Activated naive CD8-positive, alpha-beta T cell treated with anti-CD3 and anti-CD28 coated beads for 36 hours (primary cell): ENCODE measurements around the gene GATB. TPM values are rescaled to one million over a fixed set of nuclear protein-coding genes. Genes with fewer than 3 reads are reported as not detected.

Source experiments
- DNase-seq: peaks from one replicate; pipeline ENCODE4 v3.0.0; 2021
- H3K27ac Mint-ChIP-seq: one replicate; pipeline ENCODE4 v1.8.0; 2022; ENCODE audit warnings: mild to moderate bottlenecking, moderate library complexity, mixed read lengths
- H3K27me3 Mint-ChIP-seq: one replicate; pipeline ENCODE4 v1.8.0; 2022; ENCODE audit warnings: mild to moderate bottlenecking, mixed read lengths
- H3K36me3 Mint-ChIP-seq: one replicate; pipeline ENCODE4 v1.8.0; 2021; ENCODE audit warnings: mild to moderate bottlenecking, mixed read lengths
- H3K4me1 Mint-ChIP-seq: one replicate; pipeline ENCODE4 v1.8.0; 2021; ENCODE audit warnings: mixed read lengths
- H3K4me3 Mint-ChIP-seq: one replicate; pipeline ENCODE4 v1.8.0; 2022; ENCODE audit warnings: mild to moderate bottlenecking, moderate library complexity, mixed read lengths
- H3K9me3 Mint-ChIP-seq: one replicate; pipeline ENCODE4 v1.8.0; 2022; ENCODE audit warnings: mixed read lengths
- total RNA-seq, 2 experiments: library from RNA; stranded (reverse); gene quantifications; one replicate each; pipeline ENCODE4 v1.2.3, GENCODE V29; 2021

The GATB gene
- total RNA-seq, 2 experiments from 2014 or later: 28.4 to 29.4 TPM

- Mint-ChIP-seq H3K27me3 (no peaks in the 10 kb centered on the region), H3K27ac (no peak overlapping the region), H3K4me3 (no peak overlapping the region), H3K9me3 (no peaks in the 10 kb centered on the region), H3K36me3 (no peaks in the 10 kb centered on the region), H3K4me1 (peaks cover 3% of the 10 kb centered on the region)
- DNase-seq: no peak
Observed at GRCh38 chr4:151653548-151653918, 107.3 kb downstream of the GATB start.

- H3K9me3 Mint-ChIP-seq: no peaks in the 10 kb centered on the region
- no peak for DNase-seq
- H3K36me3 Mint-ChIP-seq: no peaks in the 10 kb centered on the region
- no peaks in the 10 kb centered on the region for H3K27me3 Mint-ChIP-seq
- H3K4me1 Mint-ChIP-seq: no peaks in the 10 kb centered on the region
- no peak overlapping the region for H3K4me3 Mint-ChIP-seq
- H3K27ac Mint-ChIP-seq: no peak overlapping the region
Observed at GRCh38 chr4:151652841-151653547, 107.8 kb downstream of the GATB start.

- H3K4me3 Mint-ChIP-seq: no peak overlapping the region
- H3K4me1 Mint-ChIP-seq: no peaks in the 10 kb centered on the region
- no peaks in the 10 kb centered on the region for H3K9me3 Mint-ChIP-seq
- no peak for DNase-seq
- H3K27me3 Mint-ChIP-seq: no peaks in the 10 kb centered on the region
- H3K27ac Mint-ChIP-seq: no peak overlapping the region
- no peaks in the 10 kb centered on the region for H3K36me3 Mint-ChIP-seq
Observed at GRCh38 chr4:151651496-151651895, 109.3 kb downstream of the GATB start.

- no peak for DNase-seq
- Mint-ChIP-seq H3K27me3 (no peaks in the 10 kb centered on the region), H3K27ac (no peak overlapping the region), H3K36me3 (no peaks in the 10 kb centered on the region), H3K4me3 (no peak overlapping the region), H3K9me3 (no peaks in the 10 kb centered on the region), H3K4me1 (no peaks in the 10 kb centered on the region)
Observed at GRCh38 chr4:151649479-151649878, 111.3 kb downstream of the GATB start.

- Mint-ChIP-seq H3K27ac (no peak overlapping the region), H3K36me3 (no peaks in the 10 kb centered on the region), H3K9me3 (no peaks in the 10 kb centered on the region), H3K4me1 (no peaks in the 10 kb centered on the region), H3K27me3 (no peaks in the 10 kb centered on the region), H3K4me3 (no peak overlapping the region)
- no peak for DNase-seq
Observed at GRCh38 chr4:151646322-151646721, 114.5 kb downstream of the GATB start.

GRCh38 chr4:151644622-151645021 lies 116.2 kb downstream of the GATB start:
- no peaks in the 10 kb centered on the region for H3K4me1 Mint-ChIP-seq
- H3K4me3 Mint-ChIP-seq: no peak overlapping the region
- H3K27me3 Mint-ChIP-seq: no peaks in the 10 kb centered on the region
- H3K27ac Mint-ChIP-seq: no peak overlapping the region
- no peaks in the 10 kb centered on the region for H3K36me3 Mint-ChIP-seq
- H3K9me3 Mint-ChIP-seq: no peaks in the 10 kb centered on the region
- no peak for DNase-seq

- Mint-ChIP-seq H3K36me3 (no peaks in the 10 kb centered on the region), H3K27ac (no peak overlapping the region), H3K9me3 (no peaks in the 10 kb centered on the region), H3K4me3 (no peak overlapping the region), H3K4me1 (no peaks in the 10 kb centered on the region), H3K27me3 (no peaks in the 10 kb centered on the region)
- no peak for DNase-seq
Observed at GRCh38 chr4:151643564-151643963, 117.2 kb downstream of the GATB start.

- Mint-ChIP-seq H3K9me3 (no peaks in the 10 kb centered on the region), H3K4me1 (no peaks in the 10 kb centered on the region), H3K27ac (no peak overlapping the region), H3K36me3 (no peaks in the 10 kb centered on the region), H3K4me3 (no peak overlapping the region), H3K27me3 (no peaks in the 10 kb centered on the region)
- no peak for DNase-seq
Observed at GRCh38 chr4:151641983-151642382, 118.8 kb downstream of the GATB start.

- no peak overlapping the region for H3K4me3 Mint-ChIP-seq
- no peaks in the 10 kb centered on the region for H3K4me1 Mint-ChIP-seq
- no peaks in the 10 kb centered on the region for H3K27me3 Mint-ChIP-seq
- no peak overlapping the region for H3K27ac Mint-ChIP-seq
- H3K9me3 Mint-ChIP-seq: no peaks in the 10 kb centered on the region
- H3K36me3 Mint-ChIP-seq: no peaks in the 10 kb centered on the region
- DNase-seq: no peak
Observed at GRCh38 chr4:151641167-151641566, 119.6 kb downstream of the GATB start.

- H3K27me3 Mint-ChIP-seq: peaks cover 2% of the 10 kb centered on the region
- no peaks in the 10 kb centered on the region for H3K9me3 Mint-ChIP-seq
- H3K36me3 Mint-ChIP-seq: no peaks in the 10 kb centered on the region
- H3K4me3 Mint-ChIP-seq: no peak overlapping the region
- H3K27ac Mint-ChIP-seq: no peak overlapping the region
- no peak for DNase-seq
- no peaks in the 10 kb centered on the region for H3K4me1 Mint-ChIP-seq
Observed at GRCh38 chr4:151640381-151640780, 120.4 kb downstream of the GATB start.

GRCh38 chr4:151638295-151638858 lies 122.4 kb downstream of the GATB start:
- Mint-ChIP-seq H3K27me3 (peaks cover 3% of the 10 kb centered on the region), H3K4me3 (no peak overlapping the region), H3K4me1 (no peaks in the 10 kb centered on the region), H3K36me3 (no peaks in the 10 kb centered on the region), H3K9me3 (no peaks in the 10 kb centered on the region), H3K27ac (no peak overlapping the region)
- DNase-seq: no peak

GRCh38 chr4:151631349-151631748 lies 129.5 kb downstream of the GATB start:
- DNase-seq: no peak
- peaks cover 14% of the 10 kb centered on the region for H3K27me3 Mint-ChIP-seq
- H3K36me3 Mint-ChIP-seq: no peaks in the 10 kb centered on the region
- no peak overlapping the region for H3K27ac Mint-ChIP-seq
- peaks cover 2% of the 10 kb centered on the region for H3K4me1 Mint-ChIP-seq
- no peak overlapping the region for H3K4me3 Mint-ChIP-seq
- H3K9me3 Mint-ChIP-seq: no peaks in the 10 kb centered on the region

- H3K9me3 Mint-ChIP-seq: no peaks in the 10 kb centered on the region
- no peak for DNase-seq
- H3K36me3 Mint-ChIP-seq: no peaks in the 10 kb centered on the region
- peaks cover 11% of the 10 kb centered on the region for H3K27me3 Mint-ChIP-seq
- no peak overlapping the region for H3K27ac Mint-ChIP-seq
- H3K4me3 Mint-ChIP-seq: no peak overlapping the region
- H3K4me1 Mint-ChIP-seq: peaks cover 2% of the 10 kb centered on the region
Observed at GRCh38 chr4:151629097-151629783, 131.6 kb downstream of the GATB start.

- H3K9me3 Mint-ChIP-seq: no peaks in the 10 kb centered on the region
Observed at GRCh38 chr4:151628001-151628608, 132.7 kb downstream of the GATB start.

GRCh38 chr4:151627491-151627890 lies 133.3 kb downstream of the GATB start:
- Mint-ChIP-seq H3K4me3 (no peak overlapping the region), H3K27me3 (peaks cover 11% of the 10 kb centered on the region), H3K27ac (no peak overlapping the region), H3K9me3 (no peaks in the 10 kb centered on the region), H3K4me1 (peaks cover under 1% of the 10 kb centered on the region), H3K36me3 (no peaks in the 10 kb centered on the region)
- no peak for DNase-seq

More at GRCh38 chr4:151628001-151628608, 132.7 kb downstream of the GATB start:
- no peak overlapping the region for H3K4me3 Mint-ChIP-seq
- H3K27ac Mint-ChIP-seq: no peak overlapping the region
- H3K36me3 Mint-ChIP-seq: no peaks in the 10 kb centered on the region
- H3K4me1 Mint-ChIP-seq: peaks cover 2% of the 10 kb centered on the region
- H3K27me3 Mint-ChIP-seq: peaks cover 11% of the 10 kb centered on the region
- no peak for DNase-seq
